ENCODE results near the gene G6PD.
A peak's percentile ranks its signal among the peaks of the same experiment; 100 is the strongest.
"Not testable (repeated sequence)": the region's sequence is repeated elsewhere in the genome, so short reads cannot be mapped to it uniquely, and the experiment has no call there.

G6PD gene

DNA sequence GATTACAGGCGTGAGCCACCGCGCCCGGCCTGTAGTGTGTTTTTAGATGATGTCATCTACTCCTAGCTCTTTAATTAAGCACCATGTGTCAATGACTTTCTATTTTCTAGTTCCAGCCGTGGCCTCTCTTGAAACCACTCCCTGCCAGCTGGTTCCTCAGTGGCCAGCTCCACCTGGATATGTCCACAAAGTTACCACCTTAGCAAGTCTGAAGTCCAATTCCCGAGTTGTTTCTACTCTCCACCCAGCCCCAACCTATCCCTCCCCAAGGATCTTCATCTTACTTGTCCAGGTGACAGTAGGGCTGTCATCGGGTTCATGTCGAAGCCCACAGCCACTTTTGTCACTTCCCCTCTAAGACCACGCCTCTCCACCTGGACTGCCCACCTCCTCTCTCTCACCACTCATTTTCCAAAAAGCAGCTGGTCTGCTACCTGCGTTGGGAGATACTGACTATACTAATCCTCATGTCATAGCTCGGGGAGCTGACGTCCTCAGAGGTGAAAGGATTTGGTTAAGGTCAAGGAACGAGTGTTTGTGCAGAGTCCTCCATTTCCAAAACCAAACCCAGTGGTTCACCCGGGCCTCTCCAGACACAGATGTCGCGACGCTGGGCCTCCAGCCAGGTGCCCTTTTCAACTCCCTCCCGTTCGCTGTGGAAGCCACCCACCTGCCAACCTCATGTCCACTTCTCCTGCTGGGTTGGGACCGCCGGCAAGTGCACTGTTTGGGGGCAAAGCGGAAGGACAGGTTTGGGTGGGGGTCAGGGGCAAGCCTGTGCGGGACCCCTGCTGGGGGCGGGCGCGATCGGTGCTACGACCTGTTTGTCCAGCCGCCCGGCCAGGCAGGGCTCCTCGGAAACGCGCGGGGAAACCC lies 31.3 kb downstream of the G6PD start:
- no peak for DNase-seq (ENCODE audit: low read depth)

DNA sequence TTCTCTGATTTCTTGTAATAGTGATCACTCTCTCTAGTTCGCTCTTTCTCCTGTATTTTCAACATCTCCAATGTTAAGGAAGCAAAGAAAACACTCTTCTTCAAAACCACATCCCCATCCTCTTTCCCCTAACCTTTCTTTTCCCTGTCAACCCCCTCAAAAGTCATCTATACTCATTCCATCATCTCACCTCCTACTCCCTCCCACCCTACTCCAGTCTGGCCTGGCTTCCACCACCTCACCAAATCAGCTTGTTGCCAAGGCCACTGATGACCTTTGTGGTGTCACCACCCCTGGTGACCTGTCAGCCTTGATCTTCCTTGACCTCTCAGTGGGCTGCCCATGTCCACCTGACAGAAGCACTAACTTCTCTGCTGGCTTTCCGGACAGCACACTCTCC lies 32.9 kb downstream of the G6PD start:
- DNase-seq (ENCODE audit: low read depth), result no peak

DNA sequence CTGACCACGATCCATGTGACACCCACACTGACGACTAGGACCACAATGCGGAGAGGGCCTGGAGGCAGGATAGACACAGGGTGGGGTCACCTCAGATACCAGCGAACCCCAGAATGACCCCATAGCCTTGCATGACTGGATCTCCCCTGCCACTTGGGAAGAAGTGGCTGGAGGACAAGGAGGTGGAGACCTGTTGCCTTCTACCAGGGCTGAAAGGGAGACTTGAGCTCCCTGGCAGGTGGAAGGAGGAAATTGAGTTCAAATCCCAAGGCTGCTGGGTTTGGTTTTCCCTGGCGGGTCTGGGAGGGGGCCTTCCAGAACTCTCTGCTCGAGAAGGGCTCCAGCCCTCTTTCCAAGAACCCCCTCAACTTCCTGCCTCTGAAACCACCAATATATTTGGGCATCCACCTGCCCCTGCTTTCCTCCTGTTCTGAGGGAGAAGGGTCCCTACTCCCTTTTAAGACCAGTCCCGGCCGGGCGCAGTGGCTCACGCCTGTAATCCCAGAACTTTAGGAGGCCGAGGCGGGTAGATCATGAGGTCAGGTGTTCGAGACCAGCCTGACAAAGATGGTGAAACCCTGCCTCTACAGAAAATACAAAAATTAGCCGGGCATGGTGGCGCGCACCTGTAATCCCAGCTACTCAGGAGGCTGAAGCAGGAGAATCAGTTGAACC lies 33.6 kb downstream of the G6PD start:
- DNase-seq (ENCODE audit: low read depth), result no peak

DNA sequence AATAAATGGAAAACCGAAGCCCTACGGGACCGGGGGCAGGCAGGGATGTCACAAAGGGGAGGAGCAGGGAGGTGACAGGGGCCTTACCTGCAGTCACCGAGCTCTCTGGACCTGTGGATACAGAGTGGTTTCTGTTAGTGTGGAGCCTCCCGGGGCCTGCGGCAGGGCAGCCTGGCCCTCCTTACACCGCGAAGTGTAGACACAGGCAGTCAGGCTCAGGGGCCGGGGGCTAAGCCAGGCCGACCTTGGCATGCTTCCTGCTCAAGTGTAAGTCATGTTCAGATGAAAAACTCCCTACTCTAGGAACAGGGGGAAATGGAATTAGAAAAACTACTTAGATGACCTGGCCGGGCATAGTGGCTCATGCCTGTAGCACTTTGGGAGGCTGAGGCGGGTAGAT lies 34.9 kb downstream of the G6PD start:
- DNase-seq (ENCODE audit: low read depth), result no peak

DNA sequence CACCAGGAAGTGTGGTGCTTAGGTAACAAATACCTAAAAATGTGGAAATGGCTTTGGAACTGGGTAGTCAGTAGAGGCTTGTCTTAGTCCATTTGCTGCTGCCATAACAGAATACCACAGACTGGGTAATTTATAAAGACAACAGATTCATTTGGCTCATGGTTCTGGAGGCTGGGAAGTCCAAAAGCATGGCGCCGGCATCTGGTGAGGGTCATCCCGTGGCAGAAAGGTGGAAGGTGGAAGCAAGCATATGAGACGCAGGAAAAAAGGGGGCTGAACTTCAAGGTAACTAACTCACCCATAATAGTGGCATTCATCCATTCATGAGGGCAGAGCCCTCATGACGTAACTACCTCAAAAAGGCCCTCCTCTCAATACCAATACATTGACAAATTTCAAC lies 37.2 kb downstream of the G6PD start:
- DNase-seq (ENCODE audit: low read depth), result no peak

DNA sequence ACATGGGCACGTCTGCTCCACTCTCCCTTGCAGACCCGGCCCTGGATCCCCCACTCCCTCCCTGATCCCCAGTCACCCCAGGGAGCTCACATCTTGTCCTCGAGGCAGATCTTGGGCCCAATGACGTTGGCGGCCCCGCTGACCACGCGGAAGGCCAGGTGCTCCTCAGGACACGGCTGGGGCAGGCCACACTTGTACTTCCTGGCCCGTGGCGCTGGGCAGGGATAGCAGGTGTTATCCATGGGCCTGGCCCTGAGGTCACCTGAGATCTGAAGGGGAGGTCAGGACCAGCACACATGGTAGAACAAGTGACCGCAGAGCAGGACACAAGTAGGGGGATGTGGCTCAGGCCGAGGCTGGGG lies 38.3 kb downstream of the G6PD start:
- no peak for DNase-seq (ENCODE audit: low read depth)

DNA sequence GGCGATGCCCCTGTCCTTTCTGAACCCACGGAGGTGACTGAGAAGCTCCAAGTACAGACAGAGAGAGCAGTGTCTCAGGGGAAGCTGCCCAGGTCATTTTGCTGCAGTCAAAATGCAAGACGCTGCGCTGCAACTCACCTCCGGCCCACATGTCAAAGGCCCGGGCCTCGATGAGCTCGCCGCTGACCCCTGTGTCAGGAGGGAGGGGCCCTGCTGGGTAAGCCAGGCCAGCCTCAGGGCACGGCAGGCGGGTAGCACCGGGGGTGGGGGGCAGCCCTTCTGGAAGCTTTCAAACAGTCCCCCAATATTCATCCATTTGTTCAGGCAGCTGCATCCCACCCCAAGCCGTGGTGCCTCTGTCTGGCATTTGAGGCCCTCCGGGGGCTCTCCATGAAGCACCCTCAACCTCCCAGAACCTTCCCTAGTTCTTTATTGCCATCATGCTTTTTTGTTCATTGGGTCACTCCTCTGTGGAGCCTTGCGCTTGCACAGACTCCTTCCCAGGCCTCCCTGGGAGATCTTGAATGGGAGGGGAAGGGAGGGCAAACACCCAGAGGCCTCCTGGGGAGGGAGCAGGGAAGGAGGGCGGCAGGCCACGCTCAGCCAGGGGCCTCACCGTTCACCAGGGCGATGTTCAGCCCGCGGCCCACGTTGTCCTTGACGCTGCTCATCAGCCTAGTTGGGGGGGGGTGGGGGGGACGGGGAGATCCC lies 38.8 kb downstream of the G6PD start:
- no peak for DNase-seq (ENCODE audit: low read depth)

DNA sequence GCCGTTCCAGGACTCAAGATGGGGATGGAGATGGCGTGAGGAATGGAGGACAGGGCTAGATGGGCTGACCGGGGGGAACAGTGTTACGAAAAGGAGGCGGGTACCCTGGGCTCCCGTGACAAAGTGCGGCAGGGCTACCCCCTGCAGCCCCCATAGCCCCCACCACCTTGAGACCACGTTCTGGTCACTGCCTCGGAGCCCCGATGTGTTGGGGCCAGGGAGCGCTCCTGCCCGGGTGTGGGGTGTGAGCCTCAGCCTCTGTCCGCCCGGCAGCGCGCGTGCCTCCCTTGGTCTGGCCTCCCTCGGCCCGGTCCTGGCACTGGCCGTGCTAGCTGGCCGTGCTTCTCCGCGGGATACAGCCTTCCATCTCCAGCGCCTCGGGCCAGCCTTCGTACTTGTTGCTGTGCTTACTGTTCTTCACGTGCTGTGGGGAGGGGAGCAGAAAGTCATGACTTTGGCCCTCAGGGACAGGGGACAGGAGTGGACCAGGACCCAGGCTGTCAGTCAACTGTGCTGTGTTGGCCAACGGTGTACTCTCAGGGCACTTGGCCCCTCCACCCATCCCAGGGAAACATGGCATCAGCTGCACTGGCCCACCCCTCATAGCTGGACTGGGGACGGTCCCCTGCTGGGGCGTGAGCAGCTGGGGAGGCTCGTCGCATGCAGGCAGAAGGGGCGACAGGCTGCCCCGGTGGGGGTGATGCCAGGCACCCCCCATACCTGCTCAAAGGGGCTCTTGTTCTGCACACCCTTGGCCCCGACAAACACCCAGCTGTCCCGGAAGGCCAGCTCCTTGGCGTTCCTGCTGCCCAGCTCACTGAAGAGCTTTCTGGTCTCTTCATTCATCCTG lies 39.9 kb downstream of the G6PD start:
- no peak for DNase-seq (ENCODE audit: low read depth)

DNA sequence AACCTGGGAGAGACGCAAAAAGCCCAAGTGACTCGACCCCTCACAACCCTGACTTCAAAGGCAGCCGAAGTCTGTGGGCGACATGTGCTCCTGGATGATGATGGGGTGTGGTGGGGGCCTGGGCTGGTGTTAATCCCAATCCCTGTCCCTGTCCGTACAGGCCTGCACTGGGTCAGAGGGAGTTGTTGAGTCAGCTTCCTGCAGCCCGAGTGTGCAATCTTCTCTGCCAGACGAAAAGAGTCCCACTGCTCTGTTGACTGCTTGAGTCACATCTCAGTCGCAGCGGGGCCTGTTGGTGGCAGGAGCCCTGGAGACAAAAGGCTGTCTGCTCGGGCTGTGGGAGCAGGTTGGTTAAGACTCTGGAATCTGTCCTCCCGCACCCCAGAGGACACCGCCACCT lies 40.9 kb downstream of the G6PD start:
- DNase-seq (ENCODE audit: low read depth), result no peak

DNA sequence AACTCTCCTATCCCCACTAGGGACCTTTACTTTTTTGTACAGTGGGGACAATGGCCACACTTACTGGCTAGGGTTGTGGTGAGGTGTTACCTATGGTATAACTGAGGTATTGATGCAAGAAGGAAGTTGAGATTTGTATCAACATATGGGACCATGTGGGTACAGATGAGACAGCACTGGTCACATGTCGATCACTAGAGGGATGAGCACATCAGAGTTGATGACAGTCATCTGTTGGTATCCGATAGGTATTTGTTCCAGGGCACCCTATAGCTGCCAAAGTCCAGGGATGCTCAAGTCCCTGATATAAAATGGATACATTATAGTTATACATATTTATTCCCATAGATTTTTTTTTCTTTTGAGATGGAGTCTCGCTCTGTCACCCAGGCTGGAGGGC lies 43.7 kb downstream of the G6PD start:
- no peak for DNase-seq (ENCODE audit: low read depth)

DNA sequence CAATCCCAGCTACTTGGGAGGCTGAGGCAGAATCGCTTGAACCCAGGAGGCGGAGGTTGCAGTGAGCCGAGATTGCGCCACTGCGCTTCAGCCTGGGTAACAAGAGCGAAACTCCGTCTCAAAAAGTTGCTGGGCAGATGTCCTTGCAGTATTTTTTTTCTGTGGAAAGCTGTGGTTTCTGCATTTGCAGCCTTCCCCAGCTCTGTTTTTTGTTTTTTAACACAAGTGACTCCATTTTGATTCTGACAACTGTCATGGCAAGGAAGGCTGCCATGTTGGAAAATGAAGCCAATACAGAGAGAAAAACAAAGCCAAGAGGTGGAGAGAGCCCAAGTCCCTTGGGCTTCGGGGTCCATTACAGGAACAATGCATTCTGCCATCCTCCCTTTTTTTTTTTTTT lies 44.5 kb downstream of the G6PD start:
- no peak for DNase-seq (ENCODE audit: low read depth)

DNA sequence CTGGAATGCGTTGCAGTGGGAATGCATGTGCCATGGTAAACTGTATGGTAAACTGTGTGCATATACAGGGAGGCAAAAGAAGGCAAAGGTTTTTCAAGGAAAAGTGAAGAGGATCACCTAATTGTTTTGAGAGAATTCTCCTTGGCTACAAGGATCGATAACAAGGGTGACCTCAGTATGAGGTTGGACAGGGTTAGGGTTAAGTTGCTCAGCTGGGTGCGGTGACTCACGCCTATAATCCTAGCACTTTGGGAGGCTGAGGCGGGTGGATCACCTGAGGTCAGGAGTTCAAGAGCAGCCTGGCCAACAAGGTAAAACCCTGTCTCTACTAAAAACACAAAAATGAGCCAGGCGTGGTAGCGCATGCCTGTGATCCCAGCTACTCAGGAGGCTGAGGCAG lies 45.2 kb downstream of the G6PD start:
- DNase-seq (ENCODE audit: low read depth), result not testable (repeated sequence)

DNA sequence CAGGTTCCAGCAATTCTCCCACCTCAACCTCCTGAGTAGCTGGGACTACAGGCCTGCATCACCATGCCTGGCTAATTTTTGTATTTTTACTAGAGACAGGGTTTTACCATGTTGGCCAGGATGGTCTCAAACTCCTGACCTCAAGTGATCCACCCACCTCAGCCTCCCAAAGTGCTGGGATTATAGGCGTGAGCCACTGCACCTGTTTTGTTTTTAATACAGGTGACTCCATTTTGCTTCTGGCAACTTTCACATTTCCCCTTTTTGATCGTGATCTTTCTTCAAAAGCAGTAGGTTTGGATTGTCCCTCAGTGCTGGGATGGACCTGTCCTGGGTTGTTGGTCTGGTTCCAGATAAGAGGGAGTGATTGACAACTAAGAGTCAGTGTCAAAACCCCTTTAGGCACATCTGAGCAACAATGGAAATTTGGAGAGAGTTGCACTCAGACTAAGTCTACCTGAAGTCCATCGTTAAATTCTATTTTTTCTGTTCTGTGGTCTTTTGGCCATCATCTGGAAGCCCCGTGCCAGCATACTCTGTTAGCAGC lies 50.0 kb downstream of the G6PD start:
- DNase-seq (ENCODE audit: low read depth), result not testable (repeated sequence)

DNA sequence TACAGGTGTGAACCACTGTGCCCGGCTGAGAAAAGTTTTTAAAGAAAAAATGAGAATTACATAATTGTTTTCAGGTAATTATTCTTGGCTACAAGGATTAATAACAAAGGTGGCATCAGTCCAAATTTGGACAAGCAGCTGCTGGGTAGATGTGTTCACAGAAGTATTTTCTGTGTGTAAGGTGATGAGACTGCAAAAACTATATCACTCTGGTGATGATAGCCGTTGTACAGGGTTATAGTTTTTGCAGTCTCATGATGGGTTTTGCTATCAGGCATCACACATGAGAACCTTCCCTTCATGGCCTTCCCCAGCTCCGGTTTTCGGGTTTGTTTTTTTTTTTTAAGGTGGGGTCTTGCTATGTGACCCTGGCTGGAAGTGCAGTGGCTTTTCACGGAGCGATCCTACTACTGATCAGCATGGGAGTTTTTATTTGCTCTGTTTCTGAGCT lies 51.1 kb downstream of the G6PD start:
- DNase-seq (ENCODE audit: low read depth), result no peak

DNA sequence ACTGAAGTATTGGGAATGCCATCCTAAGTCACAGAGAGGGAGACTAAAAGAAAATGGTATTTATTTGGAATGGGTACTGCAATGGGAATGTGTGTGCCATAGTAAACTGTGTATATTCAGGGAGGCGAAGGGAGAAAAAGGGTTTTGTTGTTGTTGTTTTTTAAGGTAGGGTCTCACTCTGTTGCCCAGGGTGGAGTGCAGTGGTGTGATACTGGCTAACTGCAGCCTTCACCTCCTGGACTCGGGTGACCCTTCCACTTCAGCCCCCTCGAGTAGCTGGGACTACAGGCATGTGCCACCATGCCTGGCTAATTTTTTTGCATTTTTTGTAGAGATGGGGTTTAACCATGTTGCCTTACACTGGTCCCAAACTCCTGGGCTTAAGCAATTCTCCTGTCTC lies 51.9 kb downstream of the G6PD start:
- DNase-seq (ENCODE audit: low read depth), result no peak

DNA sequence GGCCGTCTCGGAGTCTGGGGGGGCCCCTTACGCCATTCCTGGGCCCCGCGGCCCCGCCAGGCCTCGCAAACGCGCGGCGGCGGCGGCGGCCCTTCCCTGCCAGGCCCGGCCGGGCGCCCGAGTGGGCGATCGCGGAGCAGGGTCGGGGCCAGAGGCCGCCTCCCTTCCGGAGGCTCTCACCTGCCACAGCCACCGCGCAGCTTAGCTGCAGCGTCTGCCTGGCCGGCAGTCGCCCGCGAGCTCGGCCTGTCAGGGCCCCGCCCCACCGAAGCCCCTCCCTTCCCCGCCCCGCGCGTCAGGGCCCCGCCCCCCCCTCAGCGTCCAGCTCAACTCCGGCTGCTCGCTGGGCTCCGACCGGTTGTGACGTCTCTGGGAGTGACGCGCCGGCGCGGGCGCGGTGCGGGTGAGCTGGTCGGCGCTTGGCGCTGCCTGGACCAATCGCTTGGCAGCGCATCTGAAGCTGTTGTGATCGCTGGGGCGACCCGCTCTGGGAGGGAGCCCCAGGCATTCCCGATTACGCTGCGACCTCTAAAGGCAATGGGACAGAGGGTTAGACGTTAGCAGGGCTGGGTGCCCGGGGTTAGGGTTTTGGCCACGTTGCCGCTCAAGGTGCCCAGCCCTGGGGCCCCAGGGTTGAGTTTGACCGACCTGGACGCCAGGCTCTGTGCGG lies 56.1 kb downstream of the G6PD start, which contains the start of gene SLC10A3:
Gene SLC10A3 (minus strand): TSS at position 216 of the 670 bp plus-strand sequence. CDS start 1,689 bp downstream, outside the sequence.
- DNase-seq (ENCODE audit: low read depth), result peak; percentile 75

DNA sequence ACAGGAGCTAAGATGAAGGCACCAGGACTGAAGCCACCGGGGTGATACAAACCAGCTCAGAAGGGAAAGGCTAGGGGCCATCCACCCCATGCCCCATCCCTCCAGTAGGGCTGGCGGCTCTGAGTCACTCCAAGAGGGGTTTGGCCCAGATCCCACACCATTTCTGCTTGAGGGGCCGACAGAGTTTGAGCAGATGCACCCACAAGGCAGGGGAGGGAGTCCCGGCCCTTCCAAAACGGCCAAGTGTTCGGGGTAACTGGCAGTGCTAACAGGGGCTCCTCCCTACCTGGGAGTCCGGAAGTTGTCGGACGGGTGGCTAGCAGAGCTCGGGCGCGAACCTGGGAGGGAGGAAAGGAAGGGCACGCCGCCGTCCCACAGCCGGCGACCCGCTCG lies 56.6 kb downstream of the G6PD start:
- DNase-seq (ENCODE audit: low read depth), result no peak

DNA sequence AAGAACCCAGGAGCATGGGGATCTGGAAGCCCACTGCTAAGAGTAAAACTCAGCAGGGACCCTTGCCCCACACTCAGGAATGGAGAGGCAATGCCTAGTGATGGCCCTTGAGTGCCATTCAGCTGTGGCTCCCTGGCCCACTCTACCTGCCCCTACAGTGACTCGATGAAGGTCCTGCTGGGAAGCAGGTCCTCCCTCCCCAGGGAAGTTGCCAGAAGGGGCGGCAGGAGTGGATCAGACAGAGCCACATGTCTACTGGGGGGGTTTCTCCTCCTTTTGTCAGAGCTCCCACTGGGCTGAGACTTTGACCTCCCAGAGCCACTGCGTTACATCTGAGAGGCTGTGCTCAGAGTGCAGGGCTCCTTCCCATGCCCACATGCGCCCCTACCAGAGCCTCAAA lies 57.5 kb downstream of the G6PD start:
- no peak for DNase-seq (ENCODE audit: low read depth)

DNA sequence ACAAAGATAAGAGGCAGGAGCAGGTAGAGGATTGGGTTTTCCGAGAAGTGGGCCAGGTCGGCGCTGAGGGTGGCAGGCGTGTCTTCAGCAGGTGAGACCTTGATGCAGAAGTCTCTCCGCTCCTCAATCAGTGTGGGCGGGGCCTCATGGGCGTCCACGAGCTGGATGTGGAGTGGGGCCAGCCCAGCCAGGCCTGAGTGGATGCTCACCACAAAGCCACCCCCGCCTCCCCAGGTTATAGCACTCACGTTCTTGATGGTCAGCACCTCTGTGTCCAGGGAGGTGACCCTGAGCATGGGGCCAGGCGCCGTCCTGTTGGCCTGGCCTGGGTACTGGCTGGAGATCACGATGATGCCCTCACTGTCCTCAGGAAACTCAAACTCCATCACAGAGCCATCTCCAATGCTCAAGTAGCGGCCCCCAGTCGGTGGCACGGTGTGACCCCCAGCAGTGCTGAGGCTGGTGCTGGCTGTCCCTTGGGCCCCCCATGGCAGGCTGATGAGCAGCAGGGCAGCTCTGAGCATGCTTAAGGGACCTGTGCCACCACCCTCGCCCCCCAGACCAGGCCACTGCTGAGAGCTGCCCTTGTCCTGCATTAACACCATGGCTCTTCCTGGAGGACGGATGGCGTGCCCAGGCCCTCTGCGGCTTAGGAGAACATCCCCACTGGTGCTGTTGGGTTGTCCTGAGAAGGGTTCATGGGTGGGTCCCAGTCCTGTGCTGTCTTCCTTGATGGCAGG lies 58.1 kb downstream of the G6PD start:
- no peak for DNase-seq (ENCODE audit: low read depth)

All from activated gamma-delta T cell treated with anti-CD3 and anti-CD28 coated beads, Interleukin-2, amount 50 U/mL, for 16 hours (primary cell).